Activated CD4-positive, alpha-beta T cell treated with anti-CD3 and anti-CD28 coated beads for 48 hours (primary cell): ENCODE measurements around the gene PCSK6.
"Not testable (repeated sequence)": the region's sequence is repeated elsewhere in the genome, so short reads cannot be mapped to it uniquely, and the experiment has no call there.

Source experiments
- DNase-seq: peaks from one replicate; pipeline ENCODE4 v3.0.0-alpha.2; 2020

Gene PCSK6

DNA sequence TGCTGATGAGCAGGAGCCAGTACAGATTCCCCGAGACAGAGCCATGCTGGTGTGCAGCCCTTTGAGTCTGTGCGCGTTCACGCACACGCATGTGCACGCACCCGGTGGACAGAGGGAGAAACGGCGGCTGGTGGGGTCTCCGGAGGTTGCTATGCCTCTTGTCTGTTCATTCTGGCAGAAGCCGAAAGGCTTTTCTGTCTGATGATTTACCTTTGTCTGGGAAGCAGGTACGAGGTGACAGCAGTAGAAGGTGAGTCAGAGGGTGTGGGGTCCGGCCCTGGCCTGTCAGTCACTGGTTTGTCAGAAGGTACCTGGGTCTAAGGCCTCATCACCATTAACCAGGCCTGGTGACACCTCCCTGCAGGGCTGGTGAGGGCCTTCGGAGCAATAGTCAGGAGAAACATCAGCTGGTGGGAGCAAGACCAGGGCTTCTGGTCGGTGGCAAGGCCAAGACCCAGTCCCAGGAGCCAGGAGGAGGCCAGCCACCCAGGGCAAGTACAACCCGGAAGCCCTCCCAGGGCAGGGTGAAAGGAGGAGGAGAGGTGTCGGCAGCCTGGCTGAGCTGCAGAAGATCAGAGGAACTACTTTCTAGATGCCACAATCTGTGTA, 7.5 kb downstream of the PCSK6 start:
- DNase-seq = no peak

DNA sequence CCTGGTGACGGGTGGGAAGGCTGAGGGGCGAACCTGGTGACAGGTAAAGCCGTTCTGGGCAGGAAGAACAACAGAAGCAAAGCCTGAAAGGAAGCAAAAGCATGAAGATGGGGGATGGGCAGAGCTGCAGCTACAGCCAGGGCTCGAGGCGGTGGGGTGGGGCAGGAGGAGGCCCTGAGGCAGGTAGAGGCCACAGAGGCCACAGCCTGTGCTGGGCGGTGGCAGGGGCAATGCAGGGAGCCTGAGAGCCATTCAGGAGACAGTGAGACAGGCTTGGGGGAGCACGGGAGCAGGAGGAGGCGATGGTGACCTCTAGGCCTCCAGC, 8.2 kb downstream of the PCSK6 start:
- DNase-seq = no peak

DNA sequence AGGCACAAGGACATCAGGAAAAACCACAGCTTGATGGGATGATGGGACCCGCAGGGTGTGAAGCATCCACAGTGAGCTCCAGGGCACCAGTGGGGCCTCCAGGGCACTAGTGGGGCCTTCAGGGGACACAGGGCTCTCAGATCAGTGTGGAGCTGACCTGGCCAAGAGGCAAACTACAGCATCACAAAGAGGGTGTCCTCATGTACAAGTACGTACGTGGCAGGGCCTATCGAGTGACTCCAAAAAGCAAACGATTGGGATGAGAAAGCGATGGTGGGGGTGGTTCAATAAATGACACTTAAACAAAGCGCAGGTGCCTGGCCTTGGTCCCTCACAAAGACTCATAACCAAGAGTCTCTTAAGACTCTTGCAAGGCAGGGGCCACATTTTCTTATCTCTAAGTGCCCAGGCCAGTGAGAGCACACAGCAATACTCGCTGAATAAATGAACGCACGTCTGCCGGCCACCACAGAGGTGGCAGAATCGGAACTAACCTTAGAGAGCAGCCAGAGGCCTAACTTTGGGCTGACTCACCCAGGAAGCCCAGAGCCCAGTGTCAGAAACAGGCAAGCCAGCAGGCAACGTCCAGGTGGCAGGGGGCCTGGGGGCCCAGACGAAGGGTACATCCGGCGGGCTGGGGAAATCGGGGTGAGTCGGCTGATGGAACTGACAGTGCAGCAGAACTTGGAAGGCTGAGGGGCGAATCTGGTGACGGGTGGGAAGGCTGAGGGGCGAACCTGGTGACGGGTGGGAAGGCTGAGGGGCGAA, 8.7 kb downstream of the PCSK6 start:
- no peak for DNase-seq

DNA sequence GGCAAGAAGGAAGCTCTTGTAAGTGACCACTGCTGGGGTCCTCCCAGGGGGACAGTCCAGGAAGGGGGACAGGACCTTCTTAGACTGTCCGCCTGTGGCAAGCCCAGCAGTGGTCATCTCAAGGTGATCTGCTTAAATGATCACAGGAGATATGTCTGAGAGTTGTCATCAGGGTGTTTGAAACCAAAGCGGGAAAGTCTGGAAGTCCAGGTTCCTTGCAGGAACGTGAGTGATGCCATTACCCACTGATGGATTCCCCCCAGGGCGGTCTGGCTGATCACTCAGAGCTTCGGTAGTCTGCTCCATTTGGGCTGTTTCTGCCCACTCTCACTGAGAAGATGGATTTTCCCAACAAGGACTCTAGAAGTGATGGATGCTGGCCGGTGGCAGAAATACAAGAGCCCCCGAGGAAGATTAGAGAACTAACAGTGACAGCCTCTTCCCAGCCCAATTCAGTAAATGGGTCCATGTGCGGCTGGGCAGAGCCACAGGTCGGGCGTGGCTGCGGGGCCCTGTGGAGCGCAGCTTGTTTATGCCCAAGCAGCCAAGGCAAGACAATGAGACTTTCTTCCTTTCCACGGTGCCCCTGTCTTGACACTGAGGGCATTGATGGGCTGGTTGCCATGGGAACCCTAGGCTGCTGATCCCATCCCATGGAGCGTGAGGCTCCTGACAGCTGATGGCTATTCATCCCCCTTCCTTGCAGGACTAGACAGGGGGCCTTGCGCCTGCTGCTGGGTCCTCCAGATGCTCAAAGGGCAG, 9.5 kb downstream of the PCSK6 start:
- no peak for DNase-seq

DNA sequence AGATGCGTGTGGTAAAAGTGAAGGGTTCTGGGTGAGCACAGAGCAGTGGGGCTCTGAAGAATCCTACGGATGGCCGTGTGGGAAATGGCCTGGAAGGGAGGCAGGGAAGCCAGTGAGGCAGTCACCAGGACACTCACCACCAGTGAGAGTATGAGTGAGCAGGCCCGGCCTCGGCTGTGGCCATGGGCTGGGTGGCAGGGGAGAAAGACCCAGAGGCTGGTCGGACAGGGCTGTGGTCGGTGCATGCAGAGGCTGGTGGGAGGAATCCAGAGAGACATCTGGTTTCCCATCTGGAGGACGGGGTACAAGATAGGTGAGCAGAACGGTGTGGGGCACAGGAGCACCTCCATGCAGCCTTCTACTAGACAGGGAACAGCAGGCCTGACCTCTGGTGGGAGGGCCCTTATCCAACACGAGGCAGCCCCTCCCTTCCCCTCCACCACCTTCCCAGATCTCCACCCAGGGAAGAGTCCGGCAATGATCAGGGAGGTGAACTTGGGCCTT, 10.1 kb downstream of the PCSK6 start:
- no peak for DNase-seq

DNA sequence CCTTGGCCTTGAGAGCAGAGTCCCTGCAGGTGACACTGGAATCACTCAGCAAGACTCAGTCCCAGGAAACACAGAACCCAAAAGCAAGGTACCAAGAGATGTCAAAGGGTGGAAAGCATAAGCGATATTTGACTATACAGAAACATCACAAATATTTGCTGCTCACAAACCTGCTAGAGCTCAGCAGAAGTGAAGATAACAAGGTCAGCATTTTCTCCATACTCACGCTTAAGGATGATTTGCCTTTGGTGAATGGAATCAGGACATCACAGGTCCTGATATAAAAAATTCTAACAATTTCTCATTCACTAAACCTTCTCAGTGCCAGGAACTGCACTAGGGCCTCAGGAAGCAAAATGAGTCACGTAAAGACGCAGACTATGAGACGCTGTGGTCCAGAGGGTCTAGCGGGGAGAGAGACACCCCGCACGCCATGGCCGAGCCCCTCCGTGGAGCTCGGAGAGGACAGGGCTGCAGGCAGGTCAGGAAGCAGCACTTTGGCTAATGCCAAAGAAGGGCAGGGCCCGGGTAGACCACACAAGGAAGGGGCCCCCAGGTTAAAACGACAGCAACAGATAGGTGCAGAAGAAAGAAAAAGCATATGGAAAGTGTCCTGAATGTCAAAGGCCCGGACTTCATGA, 10.7 kb downstream of the PCSK6 start:
- DNase-seq = no peak

DNA sequence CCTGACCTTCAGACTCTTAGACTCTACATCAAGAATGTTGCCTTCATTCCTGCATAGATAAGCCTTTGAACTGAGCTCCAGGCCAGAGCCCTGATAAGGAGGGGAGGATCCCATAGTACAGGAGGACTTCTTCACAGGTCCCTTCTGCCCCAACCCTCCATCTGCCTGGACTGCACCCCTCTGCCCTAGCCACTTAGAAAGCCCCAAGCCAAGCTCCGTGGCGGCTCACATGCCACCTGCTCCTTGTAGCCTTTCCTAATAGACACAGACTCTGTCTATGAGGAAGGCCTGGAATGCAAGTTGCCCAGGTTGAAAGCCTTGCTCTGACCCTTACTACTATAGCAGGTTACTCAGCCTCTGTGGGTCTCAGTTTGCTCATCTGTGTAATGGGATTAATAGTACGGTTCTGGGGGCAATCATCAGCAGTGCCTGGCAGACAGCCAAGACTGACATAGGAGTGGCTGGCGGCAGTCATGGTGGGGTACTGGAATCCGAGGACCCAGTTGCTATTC, 11.6 kb downstream of the PCSK6 start:
- no peak for DNase-seq

DNA sequence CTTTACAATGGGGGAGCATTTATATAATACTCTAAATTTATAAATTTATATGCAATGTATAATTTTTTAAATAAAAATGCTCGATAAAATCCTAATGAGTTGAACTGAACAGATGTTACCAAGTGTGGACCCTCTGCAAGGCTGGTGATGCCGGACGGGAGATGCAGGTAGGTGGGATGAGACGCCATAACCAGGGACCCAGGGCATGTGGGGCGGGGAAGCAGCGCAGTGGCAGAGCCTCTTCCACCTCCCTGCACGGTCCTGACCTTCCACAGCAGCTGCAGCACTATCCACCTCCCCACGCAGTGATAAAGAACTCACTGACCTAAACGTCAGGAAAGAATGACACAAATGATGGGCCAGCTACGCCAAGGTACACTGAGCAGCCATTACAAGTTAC, 12.8 kb downstream of the PCSK6 start:
- DNase-seq = no peak

DNA sequence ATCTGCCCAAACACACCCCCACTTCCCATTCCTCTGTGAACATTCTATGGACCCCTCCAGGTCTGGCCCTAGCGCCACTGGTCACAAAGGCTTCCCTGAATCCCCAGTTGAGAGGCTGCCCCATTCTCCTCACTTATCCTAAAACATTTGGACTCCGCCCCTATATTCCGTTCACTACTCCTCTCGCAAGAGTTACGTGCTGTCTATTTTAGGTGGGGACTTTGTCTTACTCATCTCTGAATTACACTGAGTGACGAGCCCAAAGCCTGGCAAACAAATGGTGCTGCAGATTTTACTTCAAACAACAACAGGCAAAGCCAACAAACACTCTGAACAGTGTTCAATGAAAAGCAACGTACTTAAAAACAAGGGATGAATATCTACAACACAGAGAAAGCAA, 14.5 kb downstream of the PCSK6 start:
- no peak for DNase-seq

DNA sequence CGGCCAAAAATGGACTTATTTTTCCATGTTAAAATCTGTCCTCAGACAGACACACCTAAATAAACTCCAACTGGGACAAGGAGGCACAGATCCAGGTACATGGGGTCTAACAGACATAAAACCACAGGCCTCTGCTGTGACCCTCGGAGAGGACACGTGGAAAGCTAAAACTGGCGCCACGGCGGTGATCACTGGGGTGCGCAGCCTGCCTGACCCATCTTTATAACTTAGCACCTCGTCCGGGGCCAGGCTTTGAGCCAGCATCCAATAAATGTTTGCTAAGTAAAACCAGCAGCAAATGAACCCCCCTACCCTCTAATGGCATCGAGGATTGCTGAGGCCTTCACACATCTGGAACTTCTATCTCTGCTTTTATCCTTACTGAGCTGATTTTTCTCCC, 15.3 kb downstream of the PCSK6 start:
- no peak for DNase-seq

DNA sequence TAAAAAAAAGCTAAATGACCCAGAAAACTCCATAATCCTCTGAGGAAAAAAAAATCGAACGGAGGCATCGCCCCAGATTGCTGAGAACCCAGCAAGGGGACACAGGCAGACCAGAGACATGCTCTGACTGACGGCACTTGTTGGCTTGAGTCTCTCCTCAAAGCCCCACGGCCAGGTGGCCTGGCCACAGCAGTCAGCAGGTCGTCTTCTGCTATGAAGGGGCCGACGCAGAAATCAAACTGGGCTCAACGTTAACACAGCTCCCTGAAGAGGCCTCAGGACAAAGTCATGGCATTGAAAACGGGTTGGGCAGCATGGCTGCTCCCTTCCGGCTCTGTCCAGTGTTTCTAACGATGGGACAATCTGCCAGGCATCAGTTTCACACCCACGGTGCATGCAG, 17.5 kb downstream of the PCSK6 start:
- DNase-seq = no peak

DNA sequence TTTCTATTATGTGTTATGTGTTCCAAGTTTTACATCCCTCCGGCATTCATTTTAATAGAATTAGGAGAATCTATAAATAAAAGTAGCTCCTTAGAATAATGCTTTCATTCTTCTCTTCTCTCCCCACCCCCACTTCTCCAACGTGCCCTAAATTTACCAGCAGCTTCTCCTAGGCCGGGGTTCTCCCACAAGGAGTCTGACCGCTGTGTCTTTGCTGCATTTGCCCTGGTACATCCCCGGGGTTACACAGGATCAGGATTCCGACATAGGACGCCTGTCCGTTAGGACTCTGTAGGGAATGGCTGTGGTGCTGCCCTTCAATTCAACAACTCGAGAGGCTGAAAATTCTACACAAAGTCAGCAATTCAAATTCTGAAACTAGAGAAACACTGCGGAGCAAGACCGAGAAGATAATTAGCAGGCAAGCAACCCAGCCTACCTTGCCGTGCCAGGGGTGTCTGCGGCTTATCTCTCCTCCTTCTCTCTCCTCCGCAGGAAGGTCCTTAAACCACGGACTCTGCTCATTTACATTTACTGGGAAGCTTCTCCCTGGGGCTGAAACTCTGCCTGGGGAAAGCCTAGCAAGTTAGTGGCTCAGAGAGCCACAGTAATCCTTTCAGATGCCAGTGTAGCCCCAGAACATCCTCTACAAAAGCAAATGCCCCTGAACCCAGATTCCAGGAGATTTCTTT, 18.8 kb downstream of the PCSK6 start:
- no peak for DNase-seq

DNA sequence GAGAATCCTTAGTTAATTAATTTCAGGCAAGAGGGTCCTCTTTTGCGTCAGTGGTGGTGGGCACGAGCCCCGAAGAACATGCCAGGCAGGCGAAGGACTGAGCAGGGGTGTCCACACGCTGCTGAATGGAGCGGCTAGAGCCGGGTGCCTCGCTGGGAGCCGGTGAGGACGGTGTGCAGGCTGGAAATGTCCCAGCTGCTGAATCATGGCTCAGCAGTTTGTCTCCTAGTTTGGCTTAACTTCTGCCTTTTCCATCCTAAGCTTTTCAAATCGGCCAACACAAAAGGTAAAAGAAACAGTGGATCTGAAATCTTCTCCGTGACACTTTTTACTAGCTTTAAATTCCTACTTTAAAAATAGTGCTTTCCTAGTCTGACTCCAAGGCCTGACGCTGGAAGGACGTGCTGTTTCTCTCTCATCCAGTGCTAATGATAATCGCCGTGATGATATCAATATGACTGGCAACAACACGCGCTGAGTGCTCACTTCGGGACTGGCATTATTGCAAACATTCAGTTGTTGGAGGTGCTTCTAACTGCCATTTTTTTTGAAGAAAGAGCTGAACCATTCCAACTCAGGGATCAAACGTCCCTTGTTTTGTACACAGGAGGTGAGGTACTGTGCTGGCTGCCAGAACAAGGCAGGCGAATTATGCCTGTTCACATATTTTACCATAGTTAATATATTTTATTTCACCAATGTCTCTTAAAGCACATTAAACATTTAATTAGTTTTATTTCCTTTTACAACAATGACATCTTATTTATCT, 19.8 kb downstream of the PCSK6 start:
- DNase-seq = no peak

DNA sequence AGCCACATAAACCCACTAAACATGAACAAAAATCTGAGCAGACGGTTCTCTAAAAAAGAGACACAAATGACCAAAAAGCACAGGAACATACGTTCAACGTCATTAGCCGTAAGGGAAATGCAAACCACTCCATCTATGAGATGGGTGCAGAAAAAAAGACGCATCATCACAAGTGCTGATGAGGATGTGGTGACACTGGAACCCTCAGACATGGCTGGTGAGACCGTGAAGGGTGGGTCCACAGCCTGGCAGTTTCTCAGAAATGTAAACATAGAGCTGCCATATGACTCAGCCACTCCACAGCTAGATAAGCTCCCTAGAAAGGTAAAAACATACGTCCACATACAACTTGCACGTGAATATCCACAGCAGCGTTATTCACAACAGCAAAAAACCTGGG, 23.3 kb downstream of the PCSK6 start:
- no peak for DNase-seq

DNA sequence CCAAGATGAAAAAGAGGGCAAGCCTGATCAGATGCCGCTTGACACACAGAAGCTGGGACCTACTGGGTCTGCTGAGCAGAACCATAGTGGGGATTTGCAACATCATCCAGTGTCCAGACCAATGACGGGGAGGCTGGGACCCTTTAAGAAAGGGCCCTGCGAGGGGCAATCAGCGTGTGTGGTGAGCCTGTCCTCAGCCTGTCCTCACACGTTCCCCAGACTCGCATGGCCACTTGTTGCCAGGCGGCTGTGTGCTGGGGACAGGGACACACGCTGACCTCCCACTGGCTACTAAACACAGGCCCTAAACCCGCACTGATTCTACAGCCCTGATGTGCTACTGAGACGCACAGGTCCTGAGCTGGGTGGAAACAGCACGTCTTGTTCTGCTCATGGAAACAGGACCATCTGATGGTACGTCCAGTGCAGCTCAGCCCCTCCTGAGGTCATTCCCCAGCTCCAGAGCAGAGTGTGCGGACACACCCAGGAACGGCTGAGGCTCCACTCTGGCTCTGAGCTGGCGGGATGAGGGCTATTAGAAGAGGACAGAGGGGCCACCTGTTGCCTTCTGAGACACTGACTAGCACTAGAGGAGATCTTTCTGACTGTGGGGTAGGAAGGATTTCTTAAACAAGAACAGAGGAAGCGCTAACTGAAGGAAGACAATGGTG, 24.4 kb downstream of the PCSK6 start:
- DNase-seq = no peak

DNA sequence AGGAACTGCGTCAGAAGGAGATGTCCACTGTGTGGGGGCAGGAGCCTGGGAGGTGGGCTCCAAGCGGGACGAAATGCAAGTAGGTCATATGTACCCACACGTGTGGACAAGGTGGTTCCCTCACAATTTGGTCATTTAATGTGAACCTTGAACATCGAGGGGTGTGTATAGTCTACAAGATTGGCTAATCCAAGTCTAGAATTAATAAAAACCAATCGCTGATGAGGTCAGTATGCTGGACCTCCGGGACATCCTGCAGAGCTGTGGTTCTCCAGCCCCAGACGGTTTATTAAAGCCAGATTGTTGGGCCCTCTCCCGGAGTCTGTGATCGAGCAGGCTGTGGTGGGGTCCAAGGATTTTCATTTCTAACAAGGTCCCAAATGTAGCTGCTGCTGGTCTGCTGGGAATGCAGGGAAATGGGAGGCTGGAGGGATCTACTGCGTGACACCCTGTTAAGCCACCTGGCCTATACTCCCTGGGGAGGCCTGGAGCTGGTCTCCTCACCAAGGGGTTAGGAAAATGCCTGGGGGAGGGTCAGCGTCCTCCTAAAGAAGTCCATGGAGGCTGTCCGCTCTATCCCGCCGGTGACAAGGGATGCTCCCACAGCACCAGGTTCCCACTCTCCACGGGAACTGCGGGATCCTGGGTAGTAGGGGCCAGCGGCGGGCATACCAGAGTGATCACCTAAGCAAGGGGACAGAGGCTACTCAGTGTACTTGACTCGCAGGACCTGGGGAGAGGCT, 25.1 kb downstream of the PCSK6 start:
- DNase-seq = no peak

DNA sequence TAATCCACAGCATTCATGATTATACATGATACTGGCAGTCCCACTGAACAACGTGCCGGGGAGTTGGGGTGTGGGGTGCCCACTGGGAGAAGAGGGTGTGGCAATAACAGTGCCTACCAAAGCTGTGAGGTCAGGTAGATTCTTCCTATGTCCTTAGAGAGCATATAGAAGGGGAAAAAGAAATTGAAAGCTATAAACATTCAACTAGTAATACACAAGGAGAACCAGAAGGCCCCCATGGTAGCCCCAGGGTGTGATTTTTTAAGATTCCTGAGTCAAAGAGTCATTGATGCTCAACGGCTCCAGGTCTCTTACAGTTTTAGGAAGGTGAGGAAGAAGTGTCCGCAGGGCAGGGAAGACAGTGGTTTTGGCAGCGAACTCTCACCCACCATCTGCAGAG, 25.8 kb downstream of the PCSK6 start:
- not testable (repeated sequence) for DNase-seq

DNA sequence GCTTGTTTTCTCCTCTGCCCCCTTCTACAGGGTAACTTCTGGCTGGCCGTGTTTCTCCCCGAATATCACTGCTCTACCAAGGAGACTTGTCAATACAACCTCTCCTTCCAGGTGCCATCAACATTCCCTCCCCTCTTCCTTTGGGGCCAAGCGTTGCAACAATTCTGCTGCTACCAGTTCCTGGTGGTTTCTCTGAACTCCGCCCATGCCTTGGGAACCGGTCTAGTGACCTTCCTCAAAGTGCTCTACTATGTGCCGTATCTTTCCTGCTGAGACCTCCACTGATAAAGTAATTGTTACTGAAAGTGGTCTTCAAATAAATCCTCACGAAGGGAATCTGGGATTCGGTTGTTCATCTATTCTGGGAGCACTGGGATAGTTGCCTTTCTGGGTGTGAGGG, 26.2 kb downstream of the PCSK6 start:
- DNase-seq = no peak

DNA sequence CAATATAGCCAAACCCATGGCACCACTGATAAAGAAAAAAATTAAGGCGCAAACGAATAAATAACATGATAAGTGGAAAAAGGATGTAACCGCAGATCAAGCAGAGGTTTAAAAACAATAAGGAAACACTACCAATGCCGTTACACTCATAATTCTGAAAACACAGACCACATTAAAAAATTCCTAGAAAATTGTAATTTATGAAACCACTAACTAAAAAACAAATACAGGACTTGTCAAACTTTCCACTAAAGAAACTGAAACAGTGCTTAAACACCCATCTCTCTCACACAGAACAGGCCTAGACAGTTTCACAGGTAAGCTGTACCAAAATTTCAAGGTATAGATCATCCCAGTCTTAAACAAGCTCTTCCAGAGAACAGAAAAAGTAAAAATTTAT, 28.4 kb downstream of the PCSK6 start:
- no peak for DNase-seq

DNA sequence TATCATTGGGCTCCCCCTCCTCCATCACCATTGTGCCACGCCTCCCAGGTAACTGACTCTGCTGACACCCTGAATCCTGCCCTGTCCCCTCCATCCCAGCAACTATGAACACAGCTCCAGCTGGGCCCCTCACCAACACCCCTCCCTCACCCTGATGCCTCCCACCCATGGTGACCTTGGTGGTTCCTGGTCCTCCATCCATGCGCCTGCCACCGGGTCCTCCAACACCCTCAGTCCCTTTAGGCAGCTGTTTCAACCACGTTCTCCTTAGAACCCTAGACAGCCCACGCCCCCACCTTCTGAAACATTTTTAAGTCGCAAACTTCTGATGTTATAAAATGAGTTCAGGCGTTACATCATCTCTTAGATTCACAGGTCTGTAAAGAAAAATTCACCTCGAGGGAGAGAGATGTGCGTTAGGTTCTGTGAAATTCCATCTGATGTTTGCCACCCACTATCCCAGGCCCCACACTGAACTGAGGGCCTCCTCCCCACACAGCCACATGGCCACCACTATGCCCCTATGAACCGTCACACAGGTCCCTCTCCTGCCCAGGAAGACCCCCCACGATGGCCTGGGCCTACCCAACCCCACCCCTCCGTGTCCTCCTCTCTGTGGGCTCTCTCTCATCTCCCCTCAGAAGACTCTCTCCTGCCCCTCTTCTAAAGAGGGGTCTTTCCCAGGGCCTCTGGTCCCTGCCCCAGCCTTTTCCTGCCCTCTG, 29.8 kb downstream of the PCSK6 start:
- DNase-seq = no peak
